Activated naive CD4-positive, alpha-beta T cell treated with anti-CD3 and anti-CD28 coated beads, Interleukin-2, amount 50 U/mL, for 24 hours (primary cell): ENCODE data around the gene SERPINH1.
A peak's percentile ranks its signal among the peaks of the same experiment; 100 is the strongest.

Source experiments
- H3K27ac Mint-ChIP-seq: one replicate; pipeline ENCODE4 v1.8.0; 2021; ENCODE audit warnings: mild to moderate bottlenecking, mixed read lengths
- H3K27me3 Mint-ChIP-seq: one replicate; pipeline ENCODE4 v1.8.0; 2021; ENCODE audit warnings: mixed read lengths
- H3K36me3 Mint-ChIP-seq: one replicate; pipeline ENCODE4 v1.8.0; 2021; ENCODE audit warnings: mixed read lengths
- H3K4me1 Mint-ChIP-seq: one replicate; pipeline ENCODE4 v1.8.0; 2021; ENCODE audit warnings: mixed read lengths
- H3K4me3 Mint-ChIP-seq: one replicate; pipeline ENCODE4 v1.8.0; 2021; ENCODE audit warnings: mild to moderate bottlenecking, mixed read lengths
- H3K9me3 Mint-ChIP-seq: one replicate; pipeline ENCODE4 v1.8.0; 2021; ENCODE audit warnings: mixed read lengths

Gene SERPINH1

GRCh38 chr11:75526192-75526541, 35.9 kb upstream of the SERPINH1 start:
- Mint-ChIP-seq H3K9me3 (no peaks in the 10 kb centered on the region), H3K4me1 (peaks cover 20% of the 10 kb centered on the region)

GRCh38 chr11:75527130-75527529, 34.9 kb upstream of the SERPINH1 start:
- peak overlapping the region; percentile 26 for H3K27ac Mint-ChIP-seq
- no peaks in the 10 kb centered on the region for H3K27me3 Mint-ChIP-seq
- H3K4me1 Mint-ChIP-seq = peaks cover 29% of the 10 kb centered on the region
- no peaks in the 10 kb centered on the region for H3K9me3 Mint-ChIP-seq
- no peaks in the 10 kb centered on the region for H3K36me3 Mint-ChIP-seq
- H3K4me3 Mint-ChIP-seq = peak overlapping the region; percentile 71

More at GRCh38 chr11:75526192-75526541, 35.9 kb upstream of the SERPINH1 start:
- H3K36me3 Mint-ChIP-seq = no peaks in the 10 kb centered on the region
- H3K27ac Mint-ChIP-seq = no peak overlapping the region
- H3K27me3 Mint-ChIP-seq = no peaks in the 10 kb centered on the region
- H3K4me3 Mint-ChIP-seq = peak overlapping the region; percentile 71

- H3K9me3 Mint-ChIP-seq = no peaks in the 10 kb centered on the region
- no peaks in the 10 kb centered on the region for H3K27me3 Mint-ChIP-seq
- H3K4me1 Mint-ChIP-seq = peaks cover 32% of the 10 kb centered on the region
- no peaks in the 10 kb centered on the region for H3K36me3 Mint-ChIP-seq
- no peak overlapping the region for H3K27ac Mint-ChIP-seq
- H3K4me3 Mint-ChIP-seq = peak overlapping the region; percentile 55
Observed at GRCh38 chr11:75527938-75528735, 33.9 kb upstream of the SERPINH1 start.

GRCh38 chr11:75530577-75530976, 31.5 kb upstream of the SERPINH1 start:
- H3K36me3 Mint-ChIP-seq = no peaks in the 10 kb centered on the region
- no peak overlapping the region for H3K4me3 Mint-ChIP-seq
- no peaks in the 10 kb centered on the region for H3K27me3 Mint-ChIP-seq
- no peak overlapping the region for H3K27ac Mint-ChIP-seq
- H3K9me3 Mint-ChIP-seq = no peaks in the 10 kb centered on the region
- peaks cover 30% of the 10 kb centered on the region for H3K4me1 Mint-ChIP-seq

GRCh38 chr11:75531325-75531724, 30.7 kb upstream of the SERPINH1 start:
- Mint-ChIP-seq H3K9me3 (no peaks in the 10 kb centered on the region), H3K4me3 (no peak overlapping the region), H3K36me3 (no peaks in the 10 kb centered on the region), H3K27ac (no peak overlapping the region), H3K27me3 (no peaks in the 10 kb centered on the region), H3K4me1 (peaks cover 30% of the 10 kb centered on the region)

- H3K4me1 Mint-ChIP-seq = peaks cover 35% of the 10 kb centered on the region
- no peaks in the 10 kb centered on the region for H3K9me3 Mint-ChIP-seq
- H3K27ac Mint-ChIP-seq = no peak overlapping the region
- H3K4me3 Mint-ChIP-seq = no peak overlapping the region
- no peaks in the 10 kb centered on the region for H3K27me3 Mint-ChIP-seq
- no peaks in the 10 kb centered on the region for H3K36me3 Mint-ChIP-seq
Observed at GRCh38 chr11:75532200-75533048, 29.6 kb upstream of the SERPINH1 start.

GRCh38 chr11:75533896-75534258, 28.2 kb upstream of the SERPINH1 start:
- Mint-ChIP-seq H3K4me3 (no peak overlapping the region), H3K36me3 (no peaks in the 10 kb centered on the region), H3K4me1 (peaks cover 44% of the 10 kb centered on the region), H3K27ac (no peak overlapping the region), H3K27me3 (no peaks in the 10 kb centered on the region), H3K9me3 (no peaks in the 10 kb centered on the region)

GRCh38 chr11:75534259-75535069, 27.6 kb upstream of the SERPINH1 start:
- Mint-ChIP-seq H3K27me3 (no peaks in the 10 kb centered on the region), H3K4me3 (no peak overlapping the region), H3K36me3 (no peaks in the 10 kb centered on the region), H3K9me3 (no peaks in the 10 kb centered on the region), H3K4me1 (peaks cover 44% of the 10 kb centered on the region), H3K27ac (no peak overlapping the region)

- no peak overlapping the region for H3K4me3 Mint-ChIP-seq
- H3K27ac Mint-ChIP-seq = no peak overlapping the region
- no peaks in the 10 kb centered on the region for H3K36me3 Mint-ChIP-seq
- no peaks in the 10 kb centered on the region for H3K9me3 Mint-ChIP-seq
- H3K4me1 Mint-ChIP-seq = peaks cover 44% of the 10 kb centered on the region
- H3K27me3 Mint-ChIP-seq = no peaks in the 10 kb centered on the region
Observed at GRCh38 chr11:75535071-75535470, 27.0 kb upstream of the SERPINH1 start.

GRCh38 chr11:75536786-75537641, 25.0 kb upstream of the SERPINH1 start:
- Mint-ChIP-seq H3K4me3 (no peak overlapping the region), H3K27me3 (no peaks in the 10 kb centered on the region), H3K36me3 (no peaks in the 10 kb centered on the region), H3K9me3 (no peaks in the 10 kb centered on the region), H3K27ac (no peak overlapping the region), H3K4me1 (peaks cover 29% of the 10 kb centered on the region)

GRCh38 chr11:75537740-75538139, 24.3 kb upstream of the SERPINH1 start:
- H3K27ac Mint-ChIP-seq = no peak overlapping the region
- no peaks in the 10 kb centered on the region for H3K36me3 Mint-ChIP-seq
- no peaks in the 10 kb centered on the region for H3K9me3 Mint-ChIP-seq
- no peak overlapping the region for H3K4me3 Mint-ChIP-seq
- no peaks in the 10 kb centered on the region for H3K27me3 Mint-ChIP-seq
- peaks cover 24% of the 10 kb centered on the region for H3K4me1 Mint-ChIP-seq

- no peaks in the 10 kb centered on the region for H3K27me3 Mint-ChIP-seq
- H3K9me3 Mint-ChIP-seq = no peaks in the 10 kb centered on the region
- H3K4me3 Mint-ChIP-seq = no peak overlapping the region
Observed at GRCh38 chr11:75538150-75538942, 23.7 kb upstream of the SERPINH1 start.

GRCh38 chr11:75539459-75540334, 22.4 kb upstream of the SERPINH1 start:
- H3K27ac Mint-ChIP-seq = no peak overlapping the region
- no peak overlapping the region for H3K4me3 Mint-ChIP-seq
- no peaks in the 10 kb centered on the region for H3K36me3 Mint-ChIP-seq
- no peaks in the 10 kb centered on the region for H3K27me3 Mint-ChIP-seq
- H3K9me3 Mint-ChIP-seq = no peaks in the 10 kb centered on the region
- peaks cover 15% of the 10 kb centered on the region for H3K4me1 Mint-ChIP-seq

More at GRCh38 chr11:75538150-75538942, 23.7 kb upstream of the SERPINH1 start:
- no peak overlapping the region for H3K27ac Mint-ChIP-seq
- no peaks in the 10 kb centered on the region for H3K36me3 Mint-ChIP-seq
- peaks cover 24% of the 10 kb centered on the region for H3K4me1 Mint-ChIP-seq
